Body of pancreas (tissue), 4 donors: Measurements from ENCODE around the gene PNN.

Experiments used
- POLR2A ChIP-seq, 3 donors: fragments of 450-650 bp; IDR thresholded peaks; one replicate each; pipeline ENCODE4 v1.6.1; 2016; ENCODE audit warnings: antibody characterized with exemption in 3 of 3, mild to moderate bottlenecking in 2 of 3
- TF ChIP-seq, protein P1 (sequence below), 7 experiments: fragments of 450-650 bp in 4 of 7; fragments of 200-600 bp in 3 of 7; sonication (generic) in 3 of 7; IDR thresholded peaks; one replicate each; pipeline ENCODE4 v1.5.1; 2016 to 2019; ENCODE audit warnings: antibody characterized with exemption in 7 of 7

DNA sequence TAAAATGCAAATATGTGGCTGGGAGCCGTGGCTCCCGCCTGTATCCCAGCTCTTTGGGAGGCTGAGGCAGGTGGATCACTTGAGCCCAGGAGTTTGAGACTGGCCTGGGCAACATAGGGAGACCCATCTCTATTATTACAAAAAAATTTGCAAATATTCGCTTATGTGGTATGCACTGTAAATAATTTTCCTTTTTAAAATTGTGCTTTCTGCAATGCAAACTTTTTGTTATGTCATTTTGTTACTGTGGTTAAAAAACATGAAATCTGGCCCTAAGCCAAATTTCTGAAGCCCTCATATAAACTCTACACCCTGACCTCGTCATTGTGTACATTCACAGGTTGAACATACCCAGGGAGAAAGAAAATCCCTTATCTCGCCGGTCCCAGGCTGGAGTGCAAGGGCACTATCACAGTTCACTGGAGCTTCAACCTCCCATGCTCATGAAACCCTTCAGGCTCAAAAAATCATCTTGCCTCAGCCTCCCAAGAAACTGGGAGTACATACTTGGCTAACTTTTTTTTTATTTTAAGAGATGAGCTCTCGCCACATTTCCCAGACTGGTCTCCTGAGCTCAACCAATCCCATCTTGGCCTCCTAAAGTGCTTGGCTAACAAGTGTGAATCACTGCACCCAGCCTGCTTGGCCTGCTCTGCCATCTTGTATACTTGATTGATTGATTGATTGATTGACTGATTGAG, 29.6 kb upstream of the PNN start:
- TF ChIP-seq, protein P1, sequence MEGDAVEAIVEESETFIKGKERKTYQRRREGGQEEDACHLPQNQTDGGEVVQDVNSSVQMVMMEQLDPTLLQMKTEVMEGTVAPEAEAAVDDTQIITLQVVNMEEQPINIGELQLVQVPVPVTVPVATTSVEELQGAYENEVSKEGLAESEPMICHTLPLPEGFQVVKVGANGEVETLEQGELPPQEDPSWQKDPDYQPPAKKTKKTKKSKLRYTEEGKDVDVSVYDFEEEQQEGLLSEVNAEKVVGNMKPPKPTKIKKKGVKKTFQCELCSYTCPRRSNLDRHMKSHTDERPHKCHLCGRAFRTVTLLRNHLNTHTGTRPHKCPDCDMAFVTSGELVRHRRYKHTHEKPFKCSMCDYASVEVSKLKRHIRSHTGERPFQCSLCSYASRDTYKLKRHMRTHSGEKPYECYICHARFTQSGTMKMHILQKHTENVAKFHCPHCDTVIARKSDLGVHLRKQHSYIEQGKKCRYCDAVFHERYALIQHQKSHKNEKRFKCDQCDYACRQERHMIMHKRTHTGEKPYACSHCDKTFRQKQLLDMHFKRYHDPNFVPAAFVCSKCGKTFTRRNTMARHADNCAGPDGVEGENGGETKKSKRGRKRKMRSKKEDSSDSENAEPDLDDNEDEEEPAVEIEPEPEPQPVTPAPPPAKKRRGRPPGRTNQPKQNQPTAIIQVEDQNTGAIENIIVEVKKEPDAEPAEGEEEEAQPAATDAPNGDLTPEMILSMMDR (IDR thresholded peaks at IDR 0.05): no peak
- TF ChIP-seq POLR2A (IDR thresholded peaks at IDR 0.05): no peak
